ENCODE data around the gene PROSER1. TPM values are rescaled to one million over a fixed set of nuclear protein-coding genes. Genes with fewer than 3 reads are reported as not detected.

PROSER1 gene
- total and polyA plus RNA-seq, 3 donors from 2014 or later: 32.0 to 37.0 (median 33.0) TPM

DNA sequence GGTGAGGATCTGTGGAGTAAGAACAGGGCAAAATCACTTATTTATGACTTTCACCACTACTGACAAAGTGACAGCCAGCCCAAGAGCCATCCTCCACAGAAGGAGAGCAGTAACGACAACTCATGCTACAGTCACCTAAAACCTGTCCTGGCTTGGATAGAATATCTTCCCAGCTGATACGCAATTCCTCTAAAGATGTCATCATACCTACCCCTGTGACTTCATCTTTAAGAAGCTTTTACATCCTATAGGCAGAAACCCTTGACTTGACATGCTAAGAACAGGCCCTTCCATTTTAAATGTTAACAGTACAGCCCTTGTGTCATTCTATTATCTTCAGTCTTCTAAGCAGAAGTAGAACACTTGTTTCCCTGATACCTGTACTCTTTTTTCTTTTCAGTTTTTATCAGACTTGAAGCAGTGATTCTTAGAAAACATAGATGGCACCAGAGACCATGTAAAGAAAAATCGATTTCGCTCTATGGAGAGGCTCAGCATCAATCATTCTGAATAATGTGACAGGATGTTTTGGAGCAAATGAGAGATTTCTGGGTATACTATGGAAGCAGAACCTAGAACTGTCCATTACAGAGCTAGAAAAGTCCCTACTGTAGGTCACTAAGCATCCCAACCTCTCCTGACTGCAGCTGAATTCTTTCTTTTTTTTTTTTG is 67.4 kb downstream of the PROSER1 start:
- Histone ChIP-seq H3K9me3 (no peaks in the 10 kb centered on the region), H3K36me3 (ENCODE audit: low read depth, missing control alignments) (no peaks in the 10 kb centered on the region), H3K4me1 (no peaks in the 10 kb centered on the region), H3K27ac (no peak overlapping the region), H3K27me3 (no peaks in the 10 kb centered on the region), H3K4me3 (no peak overlapping the region)
- no peak for TF ChIP-seq POLR2A (IDR thresholded peaks at IDR 0.05)
- TF ChIP-seq, protein P1, sequence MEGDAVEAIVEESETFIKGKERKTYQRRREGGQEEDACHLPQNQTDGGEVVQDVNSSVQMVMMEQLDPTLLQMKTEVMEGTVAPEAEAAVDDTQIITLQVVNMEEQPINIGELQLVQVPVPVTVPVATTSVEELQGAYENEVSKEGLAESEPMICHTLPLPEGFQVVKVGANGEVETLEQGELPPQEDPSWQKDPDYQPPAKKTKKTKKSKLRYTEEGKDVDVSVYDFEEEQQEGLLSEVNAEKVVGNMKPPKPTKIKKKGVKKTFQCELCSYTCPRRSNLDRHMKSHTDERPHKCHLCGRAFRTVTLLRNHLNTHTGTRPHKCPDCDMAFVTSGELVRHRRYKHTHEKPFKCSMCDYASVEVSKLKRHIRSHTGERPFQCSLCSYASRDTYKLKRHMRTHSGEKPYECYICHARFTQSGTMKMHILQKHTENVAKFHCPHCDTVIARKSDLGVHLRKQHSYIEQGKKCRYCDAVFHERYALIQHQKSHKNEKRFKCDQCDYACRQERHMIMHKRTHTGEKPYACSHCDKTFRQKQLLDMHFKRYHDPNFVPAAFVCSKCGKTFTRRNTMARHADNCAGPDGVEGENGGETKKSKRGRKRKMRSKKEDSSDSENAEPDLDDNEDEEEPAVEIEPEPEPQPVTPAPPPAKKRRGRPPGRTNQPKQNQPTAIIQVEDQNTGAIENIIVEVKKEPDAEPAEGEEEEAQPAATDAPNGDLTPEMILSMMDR (IDR thresholded peaks at IDR 0.05): no peak
- intact Hi-C loops (cut with DNase I; ENCODE audit: low total_unique reads): no loop called here
- 88 to 93% methylated on average over 4 of the region's 4 CpGs for WGBS, 2 donors
- no peak for DNase-seq

DNA sequence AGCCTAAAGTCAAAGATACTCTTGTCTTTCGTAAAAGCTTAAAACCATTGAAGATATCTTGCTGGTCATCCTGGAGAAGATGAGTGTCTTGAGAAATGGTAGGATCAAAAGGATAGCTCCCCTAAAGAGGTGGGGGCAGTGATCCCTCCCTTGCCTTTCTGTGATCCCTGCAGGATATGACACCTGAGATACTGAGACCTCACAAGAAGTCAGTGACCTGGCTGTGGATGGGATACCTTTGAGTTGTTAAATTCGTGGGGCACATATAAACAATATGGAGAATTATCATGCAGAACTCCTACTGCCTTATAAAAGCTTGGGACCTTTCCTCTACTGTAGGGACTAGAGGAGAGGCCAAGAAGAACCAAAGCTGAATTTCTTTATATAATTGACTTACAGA is 68.7 kb downstream of the PROSER1 start:
- Histone ChIP-seq H3K27me3 (no peaks in the 10 kb centered on the region), H3K27ac (no peak overlapping the region), H3K9me3 (no peaks in the 10 kb centered on the region), H3K4me1 (no peaks in the 10 kb centered on the region), H3K36me3 (ENCODE audit: low read depth, missing control alignments) (no peaks in the 10 kb centered on the region), H3K4me3 (no peak overlapping the region)
- WGBS, 2 donors: 73 to 80% methylated on average over 2 of the region's 2 CpGs
- intact Hi-C loops (cut with DNase I; ENCODE audit: low total_unique reads): no loop called here
- no peak for TF ChIP-seq POLR2A (IDR thresholded peaks at IDR 0.05)
- TF ChIP-seq, protein P1 (IDR thresholded peaks at IDR 0.05): no peak
- no peak for DNase-seq

DNA sequence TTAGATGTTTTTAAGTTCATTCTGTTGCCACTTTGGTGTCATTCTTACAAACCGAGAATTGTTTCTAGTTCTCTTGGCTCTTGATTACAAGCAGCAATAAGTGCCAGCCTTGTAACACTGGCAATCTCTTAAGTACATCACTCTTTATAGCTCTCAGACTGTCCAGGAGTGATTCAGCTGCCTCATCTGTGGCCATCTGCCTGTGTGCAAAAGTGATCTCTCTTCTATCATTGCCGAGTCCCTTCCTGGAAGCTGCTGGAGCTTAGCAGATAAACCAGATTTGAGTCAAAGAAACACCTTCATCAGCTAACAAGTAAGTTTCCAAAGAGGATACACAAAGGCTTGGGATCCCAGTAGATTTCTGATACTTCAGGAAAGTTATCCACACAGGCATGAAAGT is 70.4 kb downstream of the PROSER1 start:
- DNase-seq: peak; percentile 16
- TF ChIP-seq, protein P1 (IDR thresholded peaks at IDR 0.05): no peak
- TF ChIP-seq POLR2A (IDR thresholded peaks at IDR 0.05): no peak
- Histone ChIP-seq H3K36me3 (ENCODE audit: low read depth, missing control alignments) (no peaks in the 10 kb centered on the region), H3K27ac (no peak overlapping the region), H3K9me3 (no peaks in the 10 kb centered on the region), H3K4me1 (no peaks in the 10 kb centered on the region), H3K4me3 (no peak overlapping the region), H3K27me3 (no peaks in the 10 kb centered on the region)
- 46 to 74% methylated on average over 2 of the region's 2 CpGs for WGBS, 2 donors
- intact Hi-C loops (cut with DNase I; ENCODE audit: low total_unique reads): no loop called here

DNA sequence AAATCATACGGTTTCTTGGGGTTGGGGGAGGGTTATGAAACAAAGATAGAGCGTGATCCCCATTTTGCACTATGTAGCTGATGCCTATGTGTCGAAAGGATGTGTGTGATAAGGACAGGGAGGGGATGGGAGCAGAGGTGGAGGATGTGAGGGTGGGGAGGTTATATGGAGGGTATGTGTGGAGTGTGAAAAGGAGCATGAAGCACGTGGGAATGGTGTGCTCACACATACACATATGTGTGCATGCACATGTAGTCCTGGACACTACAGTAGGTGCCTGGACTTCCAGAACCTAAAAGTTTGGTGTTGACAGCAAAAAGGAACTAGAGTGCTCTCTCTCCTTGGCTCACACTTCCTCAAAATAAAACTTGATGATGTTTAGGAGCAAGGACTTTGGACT is 72.6 kb downstream of the PROSER1 start:
- no peaks in the 10 kb centered on the region for H3K4me1 ChIP-seq
- H3K36me3 ChIP-seq (ENCODE audit: low read depth, missing control alignments): no peaks in the 10 kb centered on the region
- no peaks in the 10 kb centered on the region for H3K9me3 ChIP-seq
- H3K4me3 ChIP-seq: no peak overlapping the region
- intact Hi-C loops (cut with DNase I; ENCODE audit: low total_unique reads): no loop called here
- no peaks in the 10 kb centered on the region for H3K27me3 ChIP-seq
- TF ChIP-seq POLR2A (IDR thresholded peaks at IDR 0.05): no peak
- TF ChIP-seq, protein P1 (IDR thresholded peaks at IDR 0.05): no peak
- no peak for DNase-seq
- H3K27ac ChIP-seq: no peak overlapping the region
- 78 to 88% methylated on average over 4 of the region's 4 CpGs for WGBS, 2 donors

DNA sequence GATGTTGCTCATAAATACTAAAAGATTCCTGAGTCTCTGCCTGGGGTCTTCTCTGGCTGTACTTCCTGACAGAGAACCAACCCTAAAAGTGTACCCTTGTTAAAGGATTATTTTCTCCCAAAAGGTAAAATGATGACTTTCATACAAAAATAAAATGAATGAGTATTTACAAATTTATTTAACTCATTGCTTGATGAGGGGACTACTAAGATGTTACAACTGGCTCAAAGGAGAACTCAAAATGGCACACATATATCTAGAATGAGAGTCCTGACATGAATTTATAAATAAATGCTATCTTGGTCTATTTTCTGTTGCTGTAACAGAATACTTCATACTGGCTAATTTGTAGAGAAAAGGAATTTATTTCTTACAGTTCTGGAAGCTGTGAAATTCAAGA is 77.7 kb downstream of the PROSER1 start:
- Histone ChIP-seq H3K4me3 (no peak overlapping the region), H3K27ac (no peak overlapping the region), H3K4me1 (no peaks in the 10 kb centered on the region), H3K27me3 (no peaks in the 10 kb centered on the region), H3K36me3 (ENCODE audit: low read depth, missing control alignments) (no peaks in the 10 kb centered on the region), H3K9me3 (no peaks in the 10 kb centered on the region)
- DNase-seq: no peak
- TF ChIP-seq POLR2A (IDR thresholded peaks at IDR 0.05): no peak
- TF ChIP-seq, protein P1 (IDR thresholded peaks at IDR 0.05): no peak
- intact Hi-C loops (cut with DNase I; ENCODE audit: low total_unique reads): no loop called here

Measured in testis (tissue), 3 donors.